ENCODE data around the gene SLC18A2.

- TF ChIP-seq CTCF (IDR thresholded peaks at IDR 0.05; ENCODE audit: low read length) (no peak), EZH2phosphoT487 (IDR thresholded peaks at IDR 0.05; ENCODE audit: low read length) (no peak), EZH2 (optimal IDR thresholded peaks at IDR 0.05; ENCODE audit: low read depth, low read length) (no peak)
Measured at GRCh38 chr10:117254338-117254737, 13.4 kb downstream of the SLC18A2 start.

Measured in MM.1S (cell line).